Measurements from ENCODE around the gene THAP11. TPM values are rescaled to one million over a fixed set of nuclear protein-coding genes. Genes with fewer than 3 reads are reported as not detected.

Gene THAP11
- total and polyA plus RNA-seq, 2 of the 13 experiments (the other 11 are each of a cell fraction or from before 2014, with no cell fraction given): 44.2 to 53.4 TPM

DNA sequence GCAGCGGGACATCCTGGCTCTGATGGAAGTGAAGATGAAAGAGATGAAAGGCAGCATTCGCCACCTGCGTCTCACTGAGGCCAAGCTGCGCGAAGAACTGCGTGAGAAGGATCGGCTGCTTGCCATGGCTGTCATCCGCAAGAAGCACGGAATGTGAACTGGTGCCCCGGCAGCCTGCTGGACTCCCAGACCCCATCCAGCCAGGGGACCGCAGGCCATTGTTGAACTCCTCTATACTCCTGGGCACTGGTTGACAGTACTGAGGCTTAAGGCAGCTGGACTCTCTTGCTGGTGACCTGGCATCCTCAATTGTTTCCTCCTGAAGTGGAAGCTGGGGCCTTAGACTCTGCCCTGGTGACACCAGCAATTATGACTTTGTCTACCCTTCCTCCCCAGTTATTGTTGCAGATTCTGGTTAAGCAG is 1.2 kb downstream of the THAP11 start (continued):
- no peak for TF ChIP-seq ZNF577 (CRISPR knock-in tag; IDR thresholded peaks at IDR 0.05; ENCODE audit: borderline replicate concordance, low read depth)
- TF ChIP-seq JUN (CRISPR knock-in tag; IDR thresholded peaks at IDR 0.05): no peak
- TF ChIP-seq, protein P1, sequence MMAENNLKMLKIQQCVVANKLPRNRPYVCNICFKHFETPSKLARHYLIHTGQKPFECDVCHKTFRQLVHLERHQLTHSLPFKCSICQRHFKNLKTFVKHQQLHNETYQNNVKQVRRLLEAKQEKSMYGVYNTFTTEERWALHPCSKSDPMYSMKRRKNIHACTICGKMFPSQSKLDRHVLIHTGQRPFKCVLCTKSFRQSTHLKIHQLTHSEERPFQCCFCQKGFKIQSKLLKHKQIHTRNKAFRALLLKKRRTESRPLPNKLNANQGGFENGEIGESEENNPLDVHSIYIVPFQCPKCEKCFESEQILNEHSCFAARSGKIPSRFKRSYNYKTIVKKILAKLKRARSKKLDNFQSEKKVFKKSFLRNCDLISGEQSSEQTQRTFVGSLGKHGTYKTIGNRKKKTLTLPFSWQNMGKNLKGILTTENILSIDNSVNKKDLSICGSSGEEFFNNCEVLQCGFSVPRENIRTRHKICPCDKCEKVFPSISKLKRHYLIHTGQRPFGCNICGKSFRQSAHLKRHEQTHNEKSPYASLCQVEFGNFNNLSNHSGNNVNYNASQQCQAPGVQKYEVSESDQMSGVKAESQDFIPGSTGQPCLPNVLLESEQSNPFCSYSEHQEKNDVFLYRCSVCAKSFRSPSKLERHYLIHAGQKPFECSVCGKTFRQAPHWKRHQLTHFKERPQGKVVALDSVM (CRISPR knock-in tag; IDR thresholded peaks at IDR 0.05): 0 out of 2 replicates have a peak, but pooled peaks have one; percentile 50
- no peak for TF ChIP-seq HDAC6 (IDR thresholded peaks at IDR 0.05; ENCODE audit: low read depth, low read length)
- no peak for TF ChIP-seq ZNF562 (CRISPR knock-in tag; IDR thresholded peaks at IDR 0.05; ENCODE audit: borderline replicate concordance)
- TF ChIP-seq SAP130 (CRISPR knock-in tag; IDR thresholded peaks at IDR 0.05; ENCODE audit: low read depth): no peak
- TF ChIP-seq DMAP1 (CRISPR knock-in tag; IDR thresholded peaks at IDR 0.05): no peak
- no peak for TF ChIP-seq HOXA3 (CRISPR knock-in tag; IDR thresholded peaks at IDR 0.05)
- no peak; the same call in 1 of the 2 replicates for TF ChIP-seq ZSCAN21 (CRISPR knock-in tag; IDR thresholded peaks at IDR 0.05; ENCODE audit: borderline replicate concordance)
- no peak for TF ChIP-seq FIP1L1 (IDR thresholded peaks at IDR 0.05; ENCODE audit: borderline replicate concordance, insufficient read depth, low read depth, low read length)
- no peak for TF ChIP-seq ZKSCAN8 (CRISPR knock-in tag; IDR thresholded peaks at IDR 0.05; ENCODE audit: borderline replicate concordance)
- TF ChIP-seq ZNF782 (CRISPR knock-in tag; IDR thresholded peaks at IDR 0.05; ENCODE audit: borderline replicate concordance): 0 out of 2 replicates have a peak, but pooled peaks have one; percentile 60
- no peak for TF ChIP-seq IKZF4 (CRISPR knock-in tag; IDR thresholded peaks at IDR 0.05; ENCODE audit: borderline replicate concordance, low read depth, not compliant biosample characterization)
- no peak for TF ChIP-seq ONECUT2 (CRISPR knock-in tag; IDR thresholded peaks at IDR 0.05)
- TF ChIP-seq, protein P2, sequence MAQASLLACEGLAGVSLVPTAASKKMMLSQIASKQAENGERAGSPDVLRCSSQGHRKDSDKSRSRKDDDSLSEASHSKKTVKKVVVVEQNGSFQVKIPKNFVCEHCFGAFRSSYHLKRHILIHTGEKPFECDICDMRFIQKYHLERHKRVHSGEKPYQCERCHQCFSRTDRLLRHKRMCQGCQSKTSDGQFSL (CRISPR knock-in tag; IDR thresholded peaks at IDR 0.05): no peak
- TF ChIP-seq TMF1 (CRISPR knock-in tag; IDR thresholded peaks at IDR 0.05; ENCODE audit: low read depth): no peak
- TF ChIP-seq ZNF264 (CRISPR knock-in tag; IDR thresholded peaks at IDR 0.05): no peak
- no peak for TF ChIP-seq GATAD2A (CRISPR knock-in tag; IDR thresholded peaks at IDR 0.05)
- 0 out of 2 replicates have a peak, but pooled peaks have one; percentile 45 for TF ChIP-seq ZNF615 (CRISPR knock-in tag; IDR thresholded peaks at IDR 0.05; ENCODE audit: borderline replicate concordance)
- TF ChIP-seq ZNF841 (CRISPR knock-in tag; IDR thresholded peaks at IDR 0.05; ENCODE audit: borderline replicate concordance): no peak
- no peak for TF ChIP-seq MAZ (IDR thresholded peaks at IDR 0.05; ENCODE audit: borderline replicate concordance, low read depth, low read length)
- no peak for TF ChIP-seq MAZ (CRISPR knock-in tag; IDR thresholded peaks at IDR 0.05; ENCODE audit: low read depth)
- 0 out of 2 replicates have a peak, but pooled peaks have one; percentile 7 for TF ChIP-seq ZNF350 (CRISPR knock-in tag; IDR thresholded peaks at IDR 0.05; ENCODE audit: borderline replicate concordance, low read depth)
- TF ChIP-seq, protein P3, sequence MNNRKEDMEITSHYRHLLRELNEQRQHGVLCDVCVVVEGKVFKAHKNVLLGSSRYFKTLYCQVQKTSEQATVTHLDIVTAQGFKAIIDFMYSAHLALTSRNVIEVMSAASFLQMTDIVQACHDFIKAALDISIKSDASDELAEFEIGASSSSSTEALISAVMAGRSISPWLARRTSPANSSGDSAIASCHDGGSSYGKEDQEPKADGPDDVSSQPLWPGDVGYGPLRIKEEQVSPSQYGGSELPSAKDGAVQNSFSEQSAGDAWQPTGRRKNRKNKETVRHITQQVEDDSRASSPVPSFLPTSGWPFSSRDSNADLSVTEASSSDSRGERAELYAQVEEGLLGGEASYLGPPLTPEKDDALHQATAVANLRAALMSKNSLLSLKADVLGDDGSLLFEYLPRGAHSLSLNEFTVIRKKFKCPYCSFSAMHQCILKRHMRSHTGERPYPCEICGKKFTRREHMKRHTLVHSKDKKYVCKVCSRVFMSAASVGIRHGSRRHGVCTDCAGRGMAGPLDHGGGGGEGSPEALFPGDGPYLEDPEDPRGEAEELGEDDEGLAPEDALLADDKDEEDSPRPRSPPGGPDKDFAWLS (CRISPR knock-in tag; IDR thresholded peaks at IDR 0.05; ENCODE audit: borderline replicate concordance): no peak
- TF ChIP-seq, protein P4, sequence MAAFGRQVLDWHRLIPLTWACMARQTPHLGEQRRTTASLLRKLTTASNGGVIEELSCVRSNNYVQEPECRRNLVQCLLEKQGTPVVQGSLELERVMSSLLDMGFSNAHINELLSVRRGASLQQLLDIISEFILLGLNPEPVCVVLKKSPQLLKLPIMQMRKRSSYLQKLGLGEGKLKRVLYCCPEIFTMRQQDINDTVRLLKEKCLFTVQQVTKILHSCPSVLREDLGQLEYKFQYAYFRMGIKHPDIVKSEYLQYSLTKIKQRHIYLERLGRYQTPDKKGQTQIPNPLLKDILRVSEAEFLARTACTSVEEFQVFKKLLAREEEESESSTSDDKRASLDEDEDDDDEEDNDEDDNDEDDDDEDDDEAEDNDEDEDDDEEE (CRISPR knock-in tag; IDR thresholded peaks at IDR 0.05): 0 out of 2 replicates have a peak, but pooled peaks have one; percentile 45
- no peak for TF ChIP-seq CBX1 (IDR thresholded peaks at IDR 0.05; ENCODE audit: low read depth)
- no peak for TF ChIP-seq ZNF446 (CRISPR knock-in tag; IDR thresholded peaks at IDR 0.05)
- TF ChIP-seq ZNF557 (CRISPR knock-in tag; IDR thresholded peaks at IDR 0.05): no peak

Data from HepG2 (cell line).